ENCODE data around the gene GFPT2. TPM values are rescaled to one million over a fixed set of nuclear protein-coding genes. Genes with fewer than 3 reads are reported as not detected.

Gene GFPT2
- polyA plus RNA-seq, 3 donors, result 4.3 to 5.5 (median 4.5) TPM

GRCh38 chr5:180379355-180380070 is 26.4 kb upstream of the GFPT2 start:
- DNase-seq (ENCODE audit: low read depth in 3 of 3, low spot score in 2 of 3), result no peak

GRCh38 chr5:180378438-180379344 is 25.6 kb upstream of the GFPT2 start:
- DNase-seq (ENCODE audit: low read depth in 3 of 3, low spot score in 2 of 3), result no peak

- no peak for DNase-seq (ENCODE audit: low read depth in 3 of 3, low spot score in 2 of 3)
These were observed 24.5 kb upstream of the GFPT2 start for GRCh38 chr5:180377556-180378197.

GRCh38 chr5:180376511-180376910 is 23.4 kb upstream of the GFPT2 start:
- no peak for DNase-seq (ENCODE audit: low read depth in 3 of 3, low spot score in 2 of 3)

- no peak for DNase-seq (ENCODE audit: low read depth in 3 of 3, low spot score in 2 of 3)
These were observed 22.8 kb upstream of the GFPT2 start for GRCh38 chr5:180375955-180376354.

- no peak for DNase-seq (ENCODE audit: low read depth in 3 of 3, low spot score in 2 of 3)
These were observed 22.2 kb upstream of the GFPT2 start for GRCh38 chr5:180375291-180375690.

- no peak for DNase-seq (ENCODE audit: low read depth in 3 of 3, low spot score in 2 of 3)
These were observed 20.7 kb upstream of the GFPT2 start for GRCh38 chr5:180373870-180374269.

GRCh38 chr5:180373454-180373853 is 20.3 kb upstream of the GFPT2 start:
- no peak for DNase-seq (ENCODE audit: low read depth in 3 of 3, low spot score in 2 of 3)

GRCh38 chr5:180371949-180372348 is 18.8 kb upstream of the GFPT2 start:
- no peak for DNase-seq (ENCODE audit: low read depth in 3 of 3, low spot score in 2 of 3)

GRCh38 chr5:180370861-180371641 is 17.9 kb upstream of the GFPT2 start:
- DNase-seq (ENCODE audit: low read depth in 3 of 3, low spot score in 2 of 3), result no peak

- no peak for DNase-seq (ENCODE audit: low read depth in 3 of 3, low spot score in 2 of 3)
These were observed 14.9 kb upstream of the GFPT2 start for GRCh38 chr5:180367991-180368390.

GRCh38 chr5:180367300-180367699 is 14.2 kb upstream of the GFPT2 start:
- no peak for DNase-seq (ENCODE audit: low read depth in 3 of 3, low spot score in 2 of 3)

- no peak for DNase-seq (ENCODE audit: low read depth in 3 of 3, low spot score in 2 of 3)
These were observed 13.2 kb upstream of the GFPT2 start for GRCh38 chr5:180366326-180366725.

- DNase-seq (ENCODE audit: low read depth in 3 of 3, low spot score in 2 of 3), result no peak
These were observed 12.7 kb upstream of the GFPT2 start for GRCh38 chr5:180365829-180366228.

GRCh38 chr5:180364306-180364856 is 11.2 kb upstream of the GFPT2 start:
- no peak for DNase-seq (ENCODE audit: low read depth in 3 of 3, low spot score in 2 of 3)

GRCh38 chr5:180360078-180360957 is 7.2 kb upstream of the GFPT2 start:
- no peak for DNase-seq (ENCODE audit: low read depth in 3 of 3, low spot score in 2 of 3)

GRCh38 chr5:180358694-180359093 is 5.6 kb upstream of the GFPT2 start:
- no peak for DNase-seq (ENCODE audit: low read depth in 3 of 3, low spot score in 2 of 3)

GRCh38 chr5:180358179-180358578 is 5.0 kb upstream of the GFPT2 start:
- no peak for DNase-seq (ENCODE audit: low read depth in 3 of 3, low spot score in 2 of 3)

- no peak for DNase-seq (ENCODE audit: low read depth in 3 of 3, low spot score in 2 of 3)
These were observed 1.8 kb upstream of the GFPT2 start for GRCh38 chr5:180354966-180355365.

All from right renal cortex interstitium (tissue), 3 donors.